T-helper 1 cell treated with Interleukin-12 subunit alpha and Interleukin-12 subunit beta and Interleukin-4 antibody, amounts not matched to agents 30 ng/mL and 1 ng/mL, for 36 hours (primary cell): Measurements from ENCODE around the gene TMOD3. TPM values are rescaled to one million over a fixed set of nuclear protein-coding genes. Genes with fewer than 3 reads are reported as not detected.

ENCODE experiments used
- intact Hi-C: fragments of 100-400 bp; cut with micrococcal nuclease; formaldehyde crosslinking; loops from one replicate; pipeline ENCODE4 v1.15.1; 2024
- total RNA-seq: library from RNA; stranded (reverse); gene quantifications from 2 replicates; pipeline ENCODE4 v1.2.3, GENCODE V29; 2022

The TMOD3 gene
- total RNA-seq, 1 donor from 2014 or later, result 63.9 TPM

- intact Hi-C loops, result loop anchor here (5.0 kb wide), 1 partner anchor 73 kb away; the partner anchor contains the start of gene TMOD2
Observed at GRCh38 chr15:51825698-51826097, 3.8 kb upstream of the TMOD3 start.

- intact Hi-C loops, result loop anchor here (1.0 to 5.0 kb wide), 4 partner anchors 76 to 851 kb away; partner anchors contain the start of genes ATOSA and TMOD2
Observed at GRCh38 chr15:51828621-51829375, 655 bp upstream of the TMOD3 start.

DNA sequence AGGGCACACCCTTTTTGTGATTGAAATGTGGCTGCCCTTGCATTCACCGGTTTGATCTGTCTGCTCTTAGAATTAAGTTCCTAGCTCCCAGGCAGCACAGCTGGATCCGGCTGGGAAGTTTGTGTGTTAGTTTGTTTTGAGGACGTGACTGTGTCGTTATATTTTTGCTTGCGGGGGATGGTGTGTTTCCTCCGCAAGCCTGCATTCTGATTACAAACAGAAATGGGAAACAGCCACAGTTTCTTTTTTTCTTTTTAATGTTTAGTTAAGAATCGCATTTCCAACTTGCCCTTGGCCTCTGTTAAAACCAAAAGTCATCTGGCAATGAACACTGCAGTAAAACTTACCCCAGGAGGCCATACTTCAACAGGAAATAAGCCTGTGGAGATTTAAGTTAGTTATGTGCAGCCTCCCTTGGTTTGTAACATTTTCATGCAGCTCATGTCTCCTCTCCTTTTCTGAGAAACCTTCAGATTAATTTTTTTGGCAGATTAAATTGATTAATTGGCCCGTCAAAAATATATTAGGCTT, 888 bp downstream of the TMOD3 start:
- intact Hi-C loops, result loop anchor here (1.0 to 10.0 kb wide), 6 partner anchors 8 to 349 kb away; partner anchors contain the start of gene LEO1

GRCh38 chr15:51833772-51834171, 4.3 kb downstream of the TMOD3 start:
- intact Hi-C loops, result loop anchor here (5.0 to 10.0 kb wide), 2 partner anchors 139 to 191 kb away; partner anchors contain the start of gene LEO1

- intact Hi-C loops, result loop anchor here (1.0 to 10.0 kb wide), 2 partner anchors 8 to 187 kb away; no protein-coding TSS in a partner anchor
Observed at GRCh38 chr15:51837792-51838251, 8.4 kb downstream of the TMOD3 start.

DNA sequence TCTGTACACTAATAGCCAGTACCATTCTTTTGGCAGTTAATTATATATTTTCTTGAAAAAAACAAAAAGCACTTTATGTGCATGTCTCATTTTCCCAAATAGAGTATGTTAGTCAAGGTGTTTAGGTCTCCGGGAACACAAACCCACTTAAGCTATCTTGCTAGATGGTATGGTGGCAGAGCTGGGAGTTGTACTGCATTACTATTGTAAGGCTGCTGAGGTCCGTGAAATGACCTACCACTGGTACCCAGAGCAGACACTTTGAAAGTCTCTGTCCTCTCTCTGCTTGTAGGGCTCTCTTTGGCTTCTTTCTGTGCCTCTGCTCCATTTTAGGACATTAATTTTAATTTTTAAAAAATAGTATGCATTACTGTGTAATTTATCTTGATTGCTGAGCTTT, 8.8 kb downstream of the TMOD3 start:
- intact Hi-C loops, result loop anchor here (1.0 to 10.0 kb wide), 2 partner anchors 8 to 187 kb away; no protein-coding TSS in a partner anchor

DNA sequence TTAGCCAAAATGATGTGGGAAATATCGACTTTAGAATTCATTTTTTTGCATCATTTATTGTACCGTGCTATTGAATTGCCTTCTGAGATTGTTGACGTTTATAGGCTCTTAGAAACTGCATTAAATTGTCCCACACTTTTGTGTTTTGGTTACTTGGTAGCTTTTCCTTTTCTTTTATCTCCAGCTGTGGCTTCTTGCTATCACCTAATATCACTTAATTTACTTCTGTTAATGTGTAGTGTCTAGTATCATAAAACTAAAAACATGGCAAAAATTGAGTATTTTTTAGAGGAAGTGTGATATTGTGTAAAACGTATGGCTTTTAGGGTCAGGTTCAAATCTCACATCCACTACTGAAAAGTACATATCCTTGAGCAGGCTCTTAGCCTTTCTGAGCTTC, 11.2 kb downstream of the TMOD3 start:
- intact Hi-C loops, result no loop called here

GRCh38 chr15:51841406-51842040, 12.1 kb downstream of the TMOD3 start:
- intact Hi-C loops, result no loop called here

- intact Hi-C loops, result no loop called here
Observed at GRCh38 chr15:51842265-51842664, 12.8 kb downstream of the TMOD3 start.

GRCh38 chr15:51842852-51843737, 13.6 kb downstream of the TMOD3 start:
- intact Hi-C loops, result no loop called here

DNA sequence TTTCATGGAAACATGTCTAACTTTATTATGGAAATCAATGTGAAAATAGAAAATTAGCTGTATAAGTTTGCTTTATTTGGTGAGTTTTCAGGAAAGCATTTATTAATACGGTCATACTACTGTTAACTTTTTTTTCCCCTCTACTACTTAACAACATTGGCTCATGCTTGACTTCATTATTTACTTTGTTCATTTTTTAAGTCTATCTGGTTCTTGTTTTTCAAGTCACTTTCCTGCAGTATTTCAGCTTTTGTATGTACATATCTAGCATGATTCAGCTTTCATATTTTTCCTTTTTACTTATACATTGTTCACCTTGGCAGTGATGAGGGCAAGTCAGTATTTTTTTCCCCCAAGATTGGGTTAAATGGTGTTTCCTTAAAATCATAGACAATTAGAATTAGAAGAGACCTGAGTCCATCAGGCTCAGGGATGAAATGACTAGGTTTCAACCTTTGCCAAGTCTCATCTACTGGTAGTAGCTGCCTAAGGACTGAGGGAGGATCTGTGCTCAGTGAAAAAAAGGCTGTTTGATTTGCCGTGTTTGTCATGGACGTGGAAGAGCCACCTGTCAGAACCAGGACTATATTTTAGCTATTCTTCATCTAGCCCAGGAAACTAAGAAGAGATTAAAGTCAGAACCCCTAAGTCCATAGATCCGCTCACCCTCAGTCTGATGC, 15.4 kb downstream of the TMOD3 start:
- intact Hi-C loops, result no loop called here

DNA sequence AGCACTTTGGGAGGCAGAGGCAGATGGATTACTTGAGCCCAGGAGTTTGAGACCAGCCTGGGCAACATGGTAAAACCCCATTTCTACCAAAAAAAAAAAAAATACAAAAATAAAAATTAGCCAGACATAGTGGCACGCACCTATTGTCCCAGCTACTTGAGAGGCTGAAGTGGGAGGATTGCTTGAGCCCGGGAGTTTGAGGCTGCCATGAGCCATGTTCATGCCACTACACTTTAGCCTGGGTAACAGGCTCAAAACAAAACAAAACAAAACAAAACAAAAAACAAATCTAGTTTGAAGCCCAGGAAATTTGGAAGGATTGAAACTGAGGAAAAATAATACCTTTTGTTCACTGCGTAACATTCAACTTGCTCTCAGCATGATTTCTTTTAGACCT, 16.6 kb downstream of the TMOD3 start:
- intact Hi-C loops, result no loop called here

- intact Hi-C loops, result no loop called here
Observed at GRCh38 chr15:51846463-51847230, 17.2 kb downstream of the TMOD3 start.

GRCh38 chr15:51848811-51849210, 19.4 kb downstream of the TMOD3 start:
- intact Hi-C loops, result no loop called here

GRCh38 chr15:51849860-51850259, 20.4 kb downstream of the TMOD3 start:
- intact Hi-C loops, result no loop called here

DNA sequence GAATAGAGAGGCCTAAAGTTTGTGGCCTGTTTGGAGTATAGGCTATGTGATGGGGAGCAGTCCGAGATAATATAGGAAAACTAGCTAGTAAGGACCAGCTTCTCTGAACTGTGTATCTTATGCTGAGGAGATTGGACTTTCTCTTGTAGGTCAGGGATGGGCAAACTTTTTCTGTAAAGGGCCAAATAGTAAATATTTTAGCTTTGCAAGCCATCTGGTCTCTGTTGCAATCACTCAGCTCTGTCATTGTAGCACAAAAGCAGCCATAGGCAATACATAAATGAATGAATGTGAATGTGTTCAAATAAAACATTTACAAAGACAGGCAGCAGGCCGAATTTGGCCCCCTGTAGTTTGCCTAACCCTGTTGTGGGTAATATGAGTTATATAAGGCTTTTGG, 24.5 kb downstream of the TMOD3 start:
- intact Hi-C loops, result no loop called here

DNA sequence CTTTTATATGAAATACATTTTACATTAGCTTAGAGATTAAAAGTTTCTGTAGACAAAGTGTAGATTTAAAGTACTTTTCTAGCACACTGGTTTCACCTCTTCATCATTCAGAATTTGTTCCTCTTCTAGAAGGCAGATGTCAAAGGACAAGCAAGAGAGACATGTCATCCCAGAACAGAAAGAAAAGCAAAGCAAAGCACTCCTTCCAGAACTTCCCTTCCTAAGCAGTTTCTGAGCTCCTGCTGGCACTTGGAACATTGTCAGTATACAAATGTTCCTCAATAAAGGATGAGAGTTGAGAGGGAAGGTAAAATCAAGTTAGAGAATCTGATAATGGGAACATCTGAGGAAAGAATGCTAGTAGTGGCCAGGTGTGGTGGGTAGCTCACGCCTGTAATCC, 26.2 kb downstream of the TMOD3 start:
- intact Hi-C loops, result no loop called here

DNA sequence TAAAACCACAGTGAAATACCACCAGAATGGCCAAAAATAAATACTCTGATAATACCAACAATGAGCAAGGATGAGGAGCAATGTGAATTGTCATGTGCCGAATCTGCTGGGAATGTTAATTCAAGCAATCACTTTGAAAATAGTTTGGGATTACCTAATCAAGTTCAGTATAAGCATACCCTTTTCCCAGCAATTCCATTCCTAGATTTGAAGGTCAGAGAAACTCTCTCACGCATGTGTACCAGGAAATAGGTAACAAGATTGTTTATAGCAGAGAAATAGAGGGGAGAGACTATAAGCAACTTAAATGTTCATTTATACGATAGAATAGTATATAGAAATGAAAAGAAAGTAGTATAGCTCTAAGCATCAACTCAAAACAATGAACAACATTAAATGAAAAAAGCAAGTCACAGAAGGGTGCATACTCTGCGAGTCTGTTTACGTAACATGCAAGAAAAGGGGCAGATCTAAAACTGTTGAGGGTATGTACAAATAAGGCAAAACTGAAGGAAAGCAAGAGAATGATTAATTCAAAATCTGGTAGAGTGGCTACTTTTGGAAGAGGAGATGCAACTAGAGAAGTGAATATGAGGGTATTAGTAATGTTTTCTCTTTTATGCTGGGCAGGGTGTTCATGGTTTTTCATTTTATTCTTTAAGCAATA, 27.4 kb downstream of the TMOD3 start:
- intact Hi-C loops, result no loop called here
